GM21723 (cell line): ENCODE data around the gene POGK.

Source experiments
- ATAC-seq: cut with Tn5 transposase; IDR thresholded peaks from one replicate; pipeline ENCODE4 v1.9.1; 2021; ENCODE audit warnings: mild to moderate bottlenecking, moderate library complexity; ENCODE audit not compliant: unreplicated experiment

The POGK gene

DNA sequence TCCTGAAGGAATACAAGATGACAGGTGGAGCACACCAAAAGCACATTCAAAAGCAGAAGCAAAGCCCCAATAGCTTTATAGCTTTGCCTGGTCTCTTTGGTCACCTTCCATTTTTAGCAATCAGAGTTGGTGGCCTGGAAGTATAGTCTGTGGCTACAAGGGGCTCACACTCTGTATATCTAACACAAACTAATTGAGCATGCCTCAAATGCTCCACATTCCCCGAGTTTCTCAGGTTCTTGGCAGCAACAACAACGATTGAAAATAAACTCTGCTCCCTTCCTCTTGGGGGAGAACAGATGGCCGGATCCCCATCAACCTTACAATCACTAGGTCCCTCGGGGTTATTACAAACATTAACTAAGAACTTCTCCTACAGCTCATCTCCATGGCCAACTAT, 61.7 kb downstream of the POGK start:
- no peak for ATAC-seq

DNA sequence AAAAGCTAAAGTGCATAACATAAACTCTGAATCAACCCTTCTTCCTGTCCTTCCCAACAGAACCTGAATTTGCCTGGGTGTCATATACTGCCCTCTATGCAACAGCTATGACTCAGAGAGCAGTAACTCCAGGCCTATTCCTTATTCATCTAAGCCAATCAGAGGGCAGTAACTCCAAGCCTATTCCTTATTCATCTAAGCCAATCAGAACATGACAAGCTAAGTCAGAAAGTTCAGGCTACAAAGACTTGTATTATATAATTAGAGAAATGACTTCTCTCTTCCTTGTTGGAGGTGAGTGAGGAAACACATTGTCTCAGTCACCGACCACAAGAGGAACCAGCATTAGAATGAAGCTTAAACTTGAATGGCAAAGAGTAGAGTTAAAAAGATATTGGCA, 63.0 kb downstream of the POGK start:
- no peak for ATAC-seq

DNA sequence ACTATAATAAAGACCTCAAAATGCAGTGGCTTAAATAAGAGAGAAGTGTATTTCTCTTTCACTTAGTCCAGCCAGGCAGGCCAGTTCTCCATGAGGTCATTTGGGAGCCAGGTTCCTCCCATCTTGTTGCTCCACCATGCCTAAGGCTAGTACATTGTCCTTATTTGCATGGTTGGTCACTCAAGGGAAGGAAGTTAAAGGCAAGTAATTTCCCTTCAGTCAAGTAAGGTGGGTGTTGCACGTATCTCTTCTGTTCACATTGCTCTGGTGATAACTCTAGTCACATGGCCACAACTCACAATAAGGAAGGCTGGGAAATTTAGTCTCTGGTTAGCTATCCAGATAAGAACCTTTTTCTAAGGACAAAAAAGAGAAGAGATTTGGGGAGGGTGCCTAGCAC, 64.0 kb downstream of the POGK start:
- ATAC-seq: no peak

DNA sequence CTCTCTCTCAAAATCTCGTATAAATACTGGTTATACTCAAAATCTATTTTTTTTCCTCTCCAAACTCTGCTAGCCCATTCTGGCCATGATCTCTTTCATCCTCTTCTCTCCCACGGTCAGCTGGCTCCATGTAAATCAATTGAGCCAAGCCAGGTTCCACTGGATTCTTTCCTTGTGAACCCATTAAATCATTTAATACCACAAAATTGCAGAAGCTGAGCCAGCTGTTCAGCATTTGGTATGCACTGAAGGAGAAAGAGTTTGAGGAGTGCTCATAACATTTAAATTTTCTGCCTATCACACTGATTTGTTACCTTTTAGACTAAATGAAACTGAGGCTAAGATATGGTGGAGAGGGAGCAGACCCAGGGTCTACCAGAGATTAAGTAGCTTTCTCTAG, 65.9 kb downstream of the POGK start:
- no peak for ATAC-seq

DNA sequence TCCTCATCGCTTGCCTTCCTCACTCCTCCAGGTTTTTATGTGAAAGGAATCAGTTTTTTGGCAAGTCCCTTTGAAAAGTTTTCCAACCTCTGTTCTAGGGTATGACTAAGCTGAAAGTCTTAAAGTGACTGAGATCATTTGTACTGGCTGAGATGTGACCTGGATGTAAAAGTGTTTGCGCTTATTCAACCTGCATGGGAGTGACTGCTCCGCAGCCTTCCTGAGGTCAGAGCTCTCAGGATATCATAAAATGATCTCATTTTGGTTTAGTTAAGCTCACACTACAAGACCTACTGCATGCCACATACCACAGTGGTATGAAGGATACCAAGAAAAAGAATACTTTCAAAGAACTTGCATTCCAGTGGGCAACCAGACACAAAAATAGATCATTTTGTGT, 66.6 kb downstream of the POGK start:
- ATAC-seq: no peak
